GM12801 (cell line): ENCODE data around the gene GPR160.

Experiments used
- CTCF ChIP-seq: IDR thresholded peaks from one replicate; pipeline ENCODE4 v1.5.1; 2011; ENCODE audit warnings: control low read depth; ENCODE audit not compliant: insufficient read length; ENCODE audit errors: extremely low read depth

Gene GPR160

GRCh38 chr3:170047133-170047404, 9.3 kb downstream of the GPR160 start:
- TF ChIP-seq CTCF: no peak

- TF ChIP-seq CTCF: no peak
These were observed 11.6 kb downstream of the GPR160 start for GRCh38 chr3:170049146-170050000.

- no peak for TF ChIP-seq CTCF
These were observed 13.0 kb downstream of the GPR160 start for GRCh38 chr3:170050753-170051152.

GRCh38 chr3:170052398-170052797, 14.6 kb downstream of the GPR160 start:
- TF ChIP-seq CTCF: no peak

GRCh38 chr3:170054204-170054603, 16.4 kb downstream of the GPR160 start:
- TF ChIP-seq CTCF: no peak

- no peak for TF ChIP-seq CTCF
These were observed 17.4 kb downstream of the GPR160 start for GRCh38 chr3:170055209-170055608.

GRCh38 chr3:170056710-170057454, 19.1 kb downstream of the GPR160 start:
- TF ChIP-seq CTCF: no peak
